ENCODE data around the gene TNKS1BP1. TPM values are rescaled to one million over a fixed set of nuclear protein-coding genes. Genes with fewer than 3 reads are reported as not detected.

TNKS1BP1 gene
- polyA plus RNA-seq, 1 of the 3 experiments (the other 2 are of a cell fraction): 43.3 TPM

DNA sequence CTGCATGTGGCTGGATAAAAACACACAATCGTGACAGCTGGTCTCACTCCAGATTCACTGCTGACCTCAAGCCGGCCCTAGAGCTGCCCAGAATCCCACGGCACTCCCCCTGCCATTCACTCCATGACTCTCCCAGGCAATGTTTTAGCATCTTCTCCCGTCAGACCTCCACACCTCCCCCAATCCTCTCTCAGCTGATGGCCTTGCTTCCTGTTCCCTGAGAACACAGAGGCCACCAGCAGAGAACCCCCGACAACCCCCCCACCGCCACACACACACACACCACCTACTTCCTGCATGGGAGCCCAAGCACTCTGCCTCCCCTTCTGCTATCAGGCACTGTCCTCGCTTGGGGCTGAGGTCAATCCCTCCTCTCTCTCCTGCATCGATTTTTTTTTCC is 9.3 kb downstream of the TNKS1BP1 start:
- no peak for DNase-seq
- Histone ChIP-seq H3K4me2 (no peak overlapping the region), H3K79me2 (ENCODE audit: insufficient read depth) (peaks cover 31% of the 10 kb centered on the region), H3K36me3 (replicated peaks in 1 of 2; ENCODE audit: control insufficient read depth in 1 of 2, insufficient read depth in 2 of 2, low read length in 1 of 2) (peaks cover 29 to 65% of the 10 kb centered on the region in 2 experiments), H4K20me1 (ENCODE audit: insufficient read depth) (peaks cover 23% of the 10 kb centered on the region), H2AFZ (ENCODE audit: low read depth) (no peak overlapping the region), H3K4me3 (ENCODE audit: low read depth in 2 of 2, low read length in 1 of 2) (no peak overlapping the region), H3K9ac (no peak overlapping the region), H3K27ac (ENCODE audit: low read depth in 2 of 2, low read length in 1 of 2) (no peak overlapping the region), H3K27me3 (ENCODE audit: insufficient read depth) (no peaks in the 10 kb centered on the region), H3K9me2 (no peaks in the 10 kb centered on the region), H3K9me3 (no peaks in the 10 kb centered on the region), H3K4me1 (ENCODE audit: control insufficient read depth in 1 of 2, insufficient read depth in 2 of 2, low read depth in 1 of 2, low read length in 1 of 2) (peaks cover 2 to 12% of the 10 kb centered on the region in 2 experiments; a peak in 1 of 4 replicates), H3F3A (replicated peaks; ENCODE audit: insufficient read depth) (peaks cover 8% of the 10 kb centered on the region)
- ChIA-PET POLR2A (no interaction called here), CTCF (no interaction called here)
- TF ChIP-seq, protein P1, sequence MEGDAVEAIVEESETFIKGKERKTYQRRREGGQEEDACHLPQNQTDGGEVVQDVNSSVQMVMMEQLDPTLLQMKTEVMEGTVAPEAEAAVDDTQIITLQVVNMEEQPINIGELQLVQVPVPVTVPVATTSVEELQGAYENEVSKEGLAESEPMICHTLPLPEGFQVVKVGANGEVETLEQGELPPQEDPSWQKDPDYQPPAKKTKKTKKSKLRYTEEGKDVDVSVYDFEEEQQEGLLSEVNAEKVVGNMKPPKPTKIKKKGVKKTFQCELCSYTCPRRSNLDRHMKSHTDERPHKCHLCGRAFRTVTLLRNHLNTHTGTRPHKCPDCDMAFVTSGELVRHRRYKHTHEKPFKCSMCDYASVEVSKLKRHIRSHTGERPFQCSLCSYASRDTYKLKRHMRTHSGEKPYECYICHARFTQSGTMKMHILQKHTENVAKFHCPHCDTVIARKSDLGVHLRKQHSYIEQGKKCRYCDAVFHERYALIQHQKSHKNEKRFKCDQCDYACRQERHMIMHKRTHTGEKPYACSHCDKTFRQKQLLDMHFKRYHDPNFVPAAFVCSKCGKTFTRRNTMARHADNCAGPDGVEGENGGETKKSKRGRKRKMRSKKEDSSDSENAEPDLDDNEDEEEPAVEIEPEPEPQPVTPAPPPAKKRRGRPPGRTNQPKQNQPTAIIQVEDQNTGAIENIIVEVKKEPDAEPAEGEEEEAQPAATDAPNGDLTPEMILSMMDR (IDR thresholded peaks at IDR 0.05): no peak
- TF ChIP-seq POLR2AphosphoS5 (IDR thresholded peaks at IDR 0.05; ENCODE audit: low read depth, low read length) (no peak), SMC3 (IDR thresholded peaks at IDR 0.05; ENCODE audit: low read depth, low read length) (no peak), FOXM1 (IDR thresholded peaks at IDR 0.05; ENCODE audit: low read depth) (no peak), FOSL2 (IDR thresholded peaks at IDR 0.05; ENCODE audit: borderline replicate concordance, low read depth) (no peak), RCOR1 (IDR thresholded peaks at IDR 0.05; ENCODE audit: low read length) (no peak), JUND (IDR thresholded peaks at IDR 0.05) (no peak), FOXJ3 (CRISPR knock-in tag; IDR thresholded peaks at IDR 0.05) (no peak)
- TF ChIP-seq, protein P2, sequence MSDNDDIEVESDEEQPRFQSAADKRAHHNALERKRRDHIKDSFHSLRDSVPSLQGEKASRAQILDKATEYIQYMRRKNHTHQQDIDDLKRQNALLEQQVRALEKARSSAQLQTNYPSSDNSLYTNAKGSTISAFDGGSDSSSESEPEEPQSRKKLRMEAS (IDR thresholded peaks at IDR 0.05; ENCODE audit: low read depth): no peak
- TF ChIP-seq, protein P3, sequence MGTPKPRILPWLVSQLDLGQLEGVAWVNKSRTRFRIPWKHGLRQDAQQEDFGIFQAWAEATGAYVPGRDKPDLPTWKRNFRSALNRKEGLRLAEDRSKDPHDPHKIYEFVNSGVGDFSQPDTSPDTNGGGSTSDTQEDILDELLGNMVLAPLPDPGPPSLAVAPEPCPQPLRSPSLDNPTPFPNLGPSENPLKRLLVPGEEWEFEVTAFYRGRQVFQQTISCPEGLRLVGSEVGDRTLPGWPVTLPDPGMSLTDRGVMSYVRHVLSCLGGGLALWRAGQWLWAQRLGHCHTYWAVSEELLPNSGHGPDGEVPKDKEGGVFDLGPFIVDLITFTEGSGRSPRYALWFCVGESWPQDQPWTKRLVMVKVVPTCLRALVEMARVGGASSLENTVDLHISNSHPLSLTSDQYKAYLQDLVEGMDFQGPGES (IDR thresholded peaks at IDR 0.05; ENCODE audit: low read depth, low read length): no peak
- 74% methylated on average over 8 of the region's 8 CpGs for WGBS (ENCODE audit: low lambda C conversion rate)

DNA sequence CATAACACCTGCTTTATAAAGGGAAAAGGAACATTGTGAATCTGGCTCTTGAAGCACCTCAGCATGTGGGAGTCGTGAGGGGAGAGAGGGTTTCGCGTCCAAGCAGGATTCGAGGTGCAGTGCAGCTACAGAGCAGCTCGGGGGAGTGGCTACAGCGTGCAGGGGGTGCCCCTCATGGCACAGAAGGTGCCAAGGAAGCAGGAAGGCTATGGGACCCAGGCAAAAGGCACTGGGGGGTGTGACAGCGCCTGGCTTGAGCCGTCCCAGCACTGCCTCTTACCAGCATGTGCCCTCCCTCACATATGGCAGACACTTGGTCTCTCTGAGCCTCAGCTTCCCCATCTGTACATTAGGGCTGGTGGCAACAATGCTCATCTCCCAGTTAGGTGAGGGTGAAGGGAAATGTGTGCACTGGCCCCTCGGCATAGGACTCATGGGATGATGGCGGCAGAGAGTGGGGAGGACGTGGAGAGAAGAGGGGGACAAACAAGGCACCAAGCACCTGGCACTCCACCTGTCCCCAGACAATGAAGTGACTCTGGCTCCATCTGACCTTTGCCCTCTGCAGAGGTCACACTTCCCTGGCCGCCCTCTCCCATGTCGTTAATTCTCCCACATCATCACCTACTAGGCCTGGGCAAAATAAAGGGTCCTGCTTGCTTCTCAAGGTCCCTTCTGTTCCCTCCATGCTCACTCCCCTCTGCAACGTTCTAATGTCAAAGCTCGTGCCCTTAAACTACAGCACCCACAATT is 10.4 kb downstream of the TNKS1BP1 start:
- WGBS (ENCODE audit: low lambda C conversion rate): 91% methylated on average over 14 of the region's 15 CpGs
- Histone ChIP-seq H3K9me2 (no peaks in the 10 kb centered on the region), H3K9ac (no peak overlapping the region), H3K27ac (ENCODE audit: low read depth in 2 of 2, low read length in 1 of 2) (no peak overlapping the region), H3F3A (replicated peaks; ENCODE audit: insufficient read depth) (peaks cover 8% of the 10 kb centered on the region), H2AFZ (ENCODE audit: low read depth) (no peak overlapping the region), H3K4me3 (ENCODE audit: low read depth in 2 of 2, low read length in 1 of 2) (no peak overlapping the region), H3K79me2 (ENCODE audit: insufficient read depth) (peaks cover 31% of the 10 kb centered on the region), H3K9me3 (no peaks in the 10 kb centered on the region), H4K20me1 (ENCODE audit: insufficient read depth) (peaks cover 23% of the 10 kb centered on the region), H3K27me3 (ENCODE audit: insufficient read depth) (no peaks in the 10 kb centered on the region), H3K4me2 (no peak overlapping the region), H3K4me1 (ENCODE audit: control insufficient read depth in 1 of 2, insufficient read depth in 2 of 2, low read depth in 1 of 2, low read length in 1 of 2) (peaks cover 2 to 12% of the 10 kb centered on the region in 2 experiments; a peak in 1 of 4 replicates), H3K36me3 (replicated peaks in 1 of 2; ENCODE audit: control insufficient read depth in 1 of 2, insufficient read depth in 2 of 2, low read length in 1 of 2) (peaks cover 33 to 71% of the 10 kb centered on the region in 2 experiments)
- TF ChIP-seq, protein P4, sequence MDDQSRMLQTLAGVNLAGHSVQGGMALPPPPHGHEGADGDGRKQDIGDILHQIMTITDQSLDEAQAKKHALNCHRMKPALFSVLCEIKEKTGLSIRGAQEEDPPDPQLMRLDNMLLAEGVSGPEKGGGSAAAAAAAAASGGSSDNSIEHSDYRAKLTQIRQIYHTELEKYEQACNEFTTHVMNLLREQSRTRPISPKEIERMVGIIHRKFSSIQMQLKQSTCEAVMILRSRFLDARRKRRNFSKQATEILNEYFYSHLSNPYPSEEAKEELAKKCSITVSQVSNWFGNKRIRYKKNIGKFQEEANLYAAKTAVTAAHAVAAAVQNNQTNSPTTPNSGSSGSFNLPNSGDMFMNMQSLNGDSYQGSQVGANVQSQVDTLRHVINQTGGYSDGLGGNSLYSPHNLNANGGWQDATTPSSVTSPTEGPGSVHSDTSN (IDR thresholded peaks at IDR 0.05): no peak
- TF ChIP-seq, protein P5, sequence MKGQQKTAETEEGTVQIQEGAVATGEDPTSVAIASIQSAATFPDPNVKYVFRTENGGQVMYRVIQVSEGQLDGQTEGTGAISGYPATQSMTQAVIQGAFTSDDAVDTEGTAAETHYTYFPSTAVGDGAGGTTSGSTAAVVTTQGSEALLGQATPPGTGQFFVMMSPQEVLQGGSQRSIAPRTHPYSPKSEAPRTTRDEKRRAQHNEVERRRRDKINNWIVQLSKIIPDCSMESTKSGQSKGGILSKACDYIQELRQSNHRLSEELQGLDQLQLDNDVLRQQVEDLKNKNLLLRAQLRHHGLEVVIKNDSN (IDR thresholded peaks at IDR 0.05; ENCODE audit: borderline replicate concordance, low read depth): no peak
- no peak for TF ChIP-seq NRF1 (IDR thresholded peaks at IDR 0.05; ENCODE audit: low read depth, low read length)
- no peak for TF ChIP-seq GATA2 (CRISPR knock-in tag; IDR thresholded peaks at IDR 0.05)
- TF ChIP-seq SIN3A (IDR thresholded peaks at IDR 0.05; ENCODE audit: borderline replicate concordance, low read depth, low read length): no peak
- no peak for TF ChIP-seq YY1 (IDR thresholded peaks at IDR 0.05; ENCODE audit: low read depth)
- TF ChIP-seq CHD2 (IDR thresholded peaks at IDR 0.05; ENCODE audit: low read length, partially characterized antibody): no peak
- TF ChIP-seq TAF1 (IDR thresholded peaks at IDR 0.05; ENCODE audit: borderline replicate concordance, low read depth, low read length): no peak
- no peak for TF ChIP-seq TEAD4 (IDR thresholded peaks at IDR 0.05; ENCODE audit: borderline replicate concordance, insufficient read depth)
- TF ChIP-seq, protein P6, sequence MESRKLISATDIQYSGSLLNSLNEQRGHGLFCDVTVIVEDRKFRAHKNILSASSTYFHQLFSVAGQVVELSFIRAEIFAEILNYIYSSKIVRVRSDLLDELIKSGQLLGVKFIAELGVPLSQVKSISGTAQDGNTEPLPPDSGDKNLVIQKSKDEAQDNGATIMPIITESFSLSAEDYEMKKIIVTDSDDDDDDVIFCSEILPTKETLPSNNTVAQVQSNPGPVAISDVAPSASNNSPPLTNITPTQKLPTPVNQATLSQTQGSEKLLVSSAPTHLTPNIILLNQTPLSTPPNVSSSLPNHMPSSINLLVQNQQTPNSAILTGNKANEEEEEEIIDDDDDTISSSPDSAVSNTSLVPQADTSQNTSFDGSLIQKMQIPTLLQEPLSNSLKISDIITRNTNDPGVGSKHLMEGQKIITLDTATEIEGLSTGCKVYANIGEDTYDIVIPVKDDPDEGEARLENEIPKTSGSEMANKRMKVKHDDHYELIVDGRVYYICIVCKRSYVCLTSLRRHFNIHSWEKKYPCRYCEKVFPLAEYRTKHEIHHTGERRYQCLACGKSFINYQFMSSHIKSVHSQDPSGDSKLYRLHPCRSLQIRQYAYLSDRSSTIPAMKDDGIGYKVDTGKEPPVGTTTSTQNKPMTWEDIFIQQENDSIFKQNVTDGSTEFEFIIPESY (IDR thresholded peaks at IDR 0.05; ENCODE audit: borderline replicate concordance, low read depth): no peak
- DNase-seq: no peak
- CTCF ChIA-PET: no interaction called here
- POLR2A ChIA-PET: no interaction called here
